Astrocyte (in vitro differentiated cells and primary cell): Measurements from ENCODE around the gene COPZ2. TPM values are rescaled to one million over a fixed set of nuclear protein-coding genes. Genes with fewer than 3 reads are reported as not detected.

Experiments used
- DNase-seq: peaks from one replicate; pipeline ENCODE4 v3.0.0-alpha.2; 2010; ENCODE audit warnings: low read depth
- FAIRE-seq: peaks from 2 replicates; lab custom pipeline; 2011; peaks lifted over from hg19 to GRCh38; lab: Jason Lieb, UNC
- H2AFZ ChIP-seq: 2 replicates; pipeline ENCODE4 v1.6.0; 2012; ENCODE audit warnings: low read depth, low read length, inconsistent platforms
- H3K27ac ChIP-seq: 2 replicates; pipeline ENCODE4 v1.5.1; 2011; ENCODE audit warnings: low read depth, low read length, inconsistent platforms
- H3K27me3 ChIP-seq: 2 replicates; pipeline ENCODE4 v1.6.0; 2011; ENCODE audit warnings: low read length, inconsistent platforms; ENCODE audit not compliant: insufficient read depth
- H3K36me3 ChIP-seq: 2 replicates; pipeline ENCODE4 v1.5.1; 2011; ENCODE audit warnings: low read length, inconsistent platforms; ENCODE audit not compliant: insufficient read depth
- H3K4me1 ChIP-seq: 2 replicates; pipeline ENCODE4 v1.5.1; 2011; ENCODE audit warnings: low read length, inconsistent platforms; ENCODE audit not compliant: insufficient read depth
- H3K4me2 ChIP-seq: 2 replicates; pipeline ENCODE4 v1.6.0; 2012; ENCODE audit warnings: low read length, inconsistent platforms
- H3K4me3 ChIP-seq: 2 replicates; pipeline ENCODE4 v1.5.1; 2011; ENCODE audit warnings: low read depth, mild to moderate bottlenecking, low read length, inconsistent platforms; ENCODE audit not compliant: insufficient read depth
- H3K79me2 ChIP-seq: 2 replicates; pipeline ENCODE4 v1.6.0; 2012; ENCODE audit warnings: mild to moderate bottlenecking, low read length, inconsistent platforms; ENCODE audit not compliant: insufficient read depth
- H3K9ac ChIP-seq: 2 replicates; pipeline ENCODE4 v1.6.0; 2012; ENCODE audit warnings: mild to moderate bottlenecking, low read length, inconsistent platforms
- H3K9me3 ChIP-seq: 2 replicates; pipeline ENCODE4 v1.5.1; 2012; ENCODE audit warnings: low read depth, mild to moderate bottlenecking, low read length, inconsistent platforms; ENCODE audit not compliant: insufficient read depth
- H4K20me1 ChIP-seq: 2 replicates; pipeline ENCODE4 v1.6.0; 2012; ENCODE audit warnings: low read length, inconsistent platforms; ENCODE audit not compliant: insufficient read depth
- H3K27ac Mint-ChIP-seq: one replicate; pipeline ENCODE4 v1.8.0; 2021; ENCODE audit warnings: mild to moderate bottlenecking, mixed read lengths; ENCODE audit not compliant: unreplicated experiment
- H3K27me3 Mint-ChIP-seq: one replicate; pipeline ENCODE4 v1.8.0; 2021; ENCODE audit warnings: low read depth, mixed read lengths; ENCODE audit not compliant: unreplicated experiment
- H3K36me3 Mint-ChIP-seq: one replicate; pipeline ENCODE4 v1.8.0; 2021; ENCODE audit warnings: low read depth, mixed read lengths; ENCODE audit not compliant: unreplicated experiment
- H3K4me1 Mint-ChIP-seq: one replicate; pipeline ENCODE4 v1.8.0; 2021; ENCODE audit warnings: low read depth, mixed read lengths; ENCODE audit not compliant: unreplicated experiment
- H3K4me3 Mint-ChIP-seq: one replicate; pipeline ENCODE4 v1.8.0; 2021; ENCODE audit warnings: mild to moderate bottlenecking, moderate library complexity, mixed read lengths; ENCODE audit not compliant: unreplicated experiment
- H3K9me3 Mint-ChIP-seq: one replicate; pipeline ENCODE4 v1.8.0; 2021; ENCODE audit warnings: mild to moderate bottlenecking, mixed read lengths; ENCODE audit not compliant: unreplicated experiment
- CTCF ChIP-seq: IDR thresholded peaks from 2 replicates; pipeline ENCODE4 v1.5.1; 2011; ENCODE audit warnings: low read depth, mild to moderate bottlenecking, inconsistent platforms, low read length, moderate library complexity; ENCODE audit not compliant: insufficient read depth
- EZH2 ChIP-seq: IDR thresholded peaks from 2 replicates; pipeline ENCODE4 v1.6.1; 2012; ENCODE audit warnings: mild to moderate bottlenecking, low read length, inconsistent platforms; ENCODE audit not compliant: insufficient read depth
- microRNA-seq: library from miRNA; unstranded; fragments of <30 nt; microRNA quantifications from one replicate; pipeline ENCODE4 v1.2.0, GENCODE V29; 2020
- total RNA-seq: library from RNA; stranded (reverse); gene quantifications from 2 replicates; pipeline ENCODE4 v1.2.1, GENCODE V29; 2021

The COPZ2 gene
- total RNA-seq, 1 donor from 2014 or later = 25.1 TPM

DNA sequence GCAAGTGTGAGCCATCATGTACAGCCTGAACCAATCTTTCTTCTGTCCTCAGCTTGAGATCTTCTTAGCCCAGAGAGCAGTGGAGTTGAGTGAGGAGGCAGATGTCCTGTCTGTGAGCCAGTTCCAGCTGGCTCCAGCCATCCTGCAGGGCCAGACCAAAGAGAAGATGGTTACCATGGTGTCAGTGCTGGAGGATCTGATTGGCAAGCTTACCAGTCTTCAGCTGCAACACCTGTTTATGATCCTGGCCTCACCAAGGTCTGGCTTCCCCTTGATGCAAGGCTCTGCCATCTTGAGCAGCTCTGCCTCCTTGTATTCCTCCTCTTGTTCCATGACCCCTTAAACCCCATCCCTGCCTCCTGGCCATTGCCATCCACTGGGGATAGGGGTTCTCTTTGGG lies 57.1 kb downstream of the COPZ2 start:
- Histone ChIP-seq H3K4me3 (no peak overlapping the region), H3K9me3 (no peaks in the 10 kb centered on the region), H3K4me1 (peaks cover 5% of the 10 kb centered on the region), H3K79me2 (no peaks in the 10 kb centered on the region), H3K27me3 (no peaks in the 10 kb centered on the region), H3K4me2 (no peak overlapping the region), H3K36me3 (peaks cover 42% of the 10 kb centered on the region), H2AFZ (no peak overlapping the region), H4K20me1 (no peaks in the 10 kb centered on the region), H3K9ac (no peak overlapping the region), H3K27ac (no peak overlapping the region)
- FAIRE-seq = no peak
- no peak overlapping the region for H3K27ac Mint-ChIP-seq
- H3K4me3 Mint-ChIP-seq = no peak overlapping the region
- no peaks in the 10 kb centered on the region for H3K4me1 Mint-ChIP-seq
- no peak for DNase-seq
- peaks cover 40% of the 10 kb centered on the region for H3K36me3 Mint-ChIP-seq
- TF ChIP-seq CTCF (no peak), EZH2 (no peak)
- H3K9me3 Mint-ChIP-seq = no peaks in the 10 kb centered on the region
- peaks cover 4% of the 10 kb centered on the region for H3K27me3 Mint-ChIP-seq

GRCh38 chr17:47978324-47978723 lies 59.3 kb downstream of the COPZ2 start:
- H3K4me3 Mint-ChIP-seq = no peak overlapping the region

More at GRCh38 chr17:47978324-47978723, 59.3 kb downstream of the COPZ2 start:
- no peak overlapping the region for H3K27ac ChIP-seq
- H2AFZ ChIP-seq = no peak overlapping the region
- no peaks in the 10 kb centered on the region for H4K20me1 ChIP-seq
- H3K9ac ChIP-seq = no peak overlapping the region
- Mint-ChIP-seq H3K27me3 (peaks cover 4% of the 10 kb centered on the region), H3K4me1 (no peaks in the 10 kb centered on the region), H3K36me3 (peaks cover 30% of the 10 kb centered on the region), H3K9me3 (no peaks in the 10 kb centered on the region), H3K27ac (no peak overlapping the region)
- H3K4me1 ChIP-seq = no peaks in the 10 kb centered on the region
- H3K4me2 ChIP-seq = no peak overlapping the region
- no peaks in the 10 kb centered on the region for H3K27me3 ChIP-seq
- H3K9me3 ChIP-seq = no peaks in the 10 kb centered on the region
- peak; percentile 16 for DNase-seq
- TF ChIP-seq EZH2 = no peak
- peak; percentile 60 for TF ChIP-seq CTCF
- no peak overlapping the region for H3K4me3 ChIP-seq
- peaks cover 44% of the 10 kb centered on the region for H3K36me3 ChIP-seq
- no peak for FAIRE-seq
- no peaks in the 10 kb centered on the region for H3K79me2 ChIP-seq

Small RNA genes lying within 50 kb of the gene (microRNA-seq; reads per million reads assigned to microRNA genes)
- gene MIR152 = 457 reads per million, percentile 77 among the genes with 10 or more reads in this experiment

Other genes starting within 250 kb of the COPZ2 start
- 20.7 and 21.4 TPM in 2 replicates for gene OSBPL7, start 216.0 kb downstream of the COPZ2 start, total RNA-seq
- 29.8 and 33.2 TPM in 2 replicates for gene MRPL10, start 206.3 kb downstream of the COPZ2 start, total RNA-seq
- gene LRRC46, start 206.1 kb downstream of the COPZ2 start, total RNA-seq = 0.30 and 0.62 TPM in 2 replicates
- gene SCRN2, start 196.5 kb downstream of the COPZ2 start, total RNA-seq = 17.5 and 19.4 TPM in 2 replicates
- 1.3 and 1.6 TPM in 2 replicates for gene SP6, start 186.6 kb downstream of the COPZ2 start, total RNA-seq
- gene SP2, start 141.6 kb downstream of the COPZ2 start, total RNA-seq = 12.1 and 13.0 TPM in 2 replicates
- 12.0 and 14.1 TPM in 2 replicates for gene PNPO, start 96.2 kb downstream of the COPZ2 start, total RNA-seq
- gene PRR15L, start 79.9 kb downstream of the COPZ2 start, total RNA-seq = not detected in 2 replicates
- 59.1 and 62.8 TPM in 2 replicates for gene CDK5RAP3, start 66.7 kb downstream of the COPZ2 start, total RNA-seq
- gene NFE2L1, start 10.6 kb upstream of the COPZ2 start, total RNA-seq = 344 and 348 TPM in 2 replicates
- gene CBX1, start 63.7 kb upstream of the COPZ2 start, total RNA-seq = 62.8 and 69.3 TPM in 2 replicates
- gene SNX11, start 70.0 kb upstream of the COPZ2 start, total RNA-seq = 30.4 and 33.3 TPM in 2 replicates